OCI-LY7 (cell line): Measurements from ENCODE around the gene SEPTIN10.

Experiments
- CTCF ChIP-seq: fragments of 200-600 bp; sonication (generic); conservative IDR thresholded peaks from 2 replicates; pipeline ENCODE4 v1.5.1; 2014; ENCODE audit warnings: mild to moderate bottlenecking, antibody characterized with exemption, low read length, moderate library complexity, mixed read lengths
- EZH2phosphoT487 ChIP-seq: fragments of 200-600 bp; sonication (generic); IDR thresholded peaks from 2 replicates; pipeline ENCODE4 v1.6.1; 2018; ENCODE audit warnings: low read depth, borderline replicate concordance, mild to moderate bottlenecking, mixed run types, antibody characterized with exemption, low read length, moderate library complexity, mixed read lengths

GRCh38 chr2:109507217-109507616 is 106.5 kb downstream of the SEPTIN10 start:
- TF ChIP-seq CTCF, result no peak
- no peak for TF ChIP-seq EZH2phosphoT487
